Loucy (cell line): ENCODE data around the gene PROP1.

Source experiments
- H2AFZ ChIP-seq: fragments of 200-600 bp; sonication (generic); 2 replicates; pipeline ENCODE4 v1.6.0; 2016; ENCODE audit warnings: antibody characterized with exemption, mild to moderate bottlenecking, low read length, moderate library complexity
- H3F3A ChIP-seq: fragments of 200-600 bp; 2 replicates; pipeline ENCODE4 v1.6.0; 2016; ENCODE audit warnings: antibody characterized with exemption, low read depth, mild to moderate bottlenecking
- H3K27me3 ChIP-seq: fragments of 200-600 bp; sonication (generic); 2 replicates; pipeline ENCODE4 v1.6.1; 2014; ENCODE audit warnings: low read length, mild to moderate bottlenecking; ENCODE audit not compliant: insufficient read depth, poor library complexity, severe bottlenecking
- H3K36me3 ChIP-seq: fragments of 200-600 bp; sonication (generic); 2 replicates; pipeline ENCODE4 v1.6.1; 2016; ENCODE audit warnings: low read length; ENCODE audit not compliant: insufficient read depth
- H3K4me1 ChIP-seq: fragments of 200-600 bp; sonication (generic); 2 replicates; pipeline ENCODE4 v1.5.1; 2014; ENCODE audit warnings: low read length, mild to moderate bottlenecking; ENCODE audit not compliant: insufficient read depth, poor library complexity, severe bottlenecking
- H3K4me2 ChIP-seq: fragments of 200-600 bp; sonication (generic); 2 replicates; pipeline ENCODE4 v1.6.0; 2014; ENCODE audit warnings: antibody characterized with exemption, low read length, low read depth, mild to moderate bottlenecking; ENCODE audit not compliant: poor library complexity, severe bottlenecking
- H3K4me3 ChIP-seq: fragments of 200-600 bp; sonication (generic); 2 replicates; pipeline ENCODE4 v1.5.1; 2014; ENCODE audit warnings: low read length, mild to moderate bottlenecking, mixed read lengths; ENCODE audit not compliant: poor library complexity, severe bottlenecking
- H3K79me2 ChIP-seq: fragments of 200-600 bp; sonication (generic); 2 replicates; pipeline ENCODE4 v1.6.1; 2014; ENCODE audit warnings: low read length; ENCODE audit not compliant: insufficient read depth
- H3K9ac ChIP-seq: fragments of 200-600 bp; sonication (generic); 2 replicates; pipeline ENCODE4 v1.6.0; 2014; ENCODE audit warnings: mild to moderate bottlenecking, low read depth, low read length, moderate library complexity; ENCODE audit not compliant: poor library complexity, severe bottlenecking
- H3K9me2 ChIP-seq: fragments of 200-600 bp; sonication (generic); replicated peaks from 2 replicates; pipeline ENCODE4 v1.6.1; 2016; ENCODE audit warnings: low read depth, low read length, mixed read lengths
- H3K9me3 ChIP-seq: fragments of 200-600 bp; sonication (generic); 2 replicates; pipeline ENCODE4 v1.6.1; 2014; ENCODE audit warnings: mild to moderate bottlenecking, antibody characterized with exemption, low read length, low read depth; ENCODE audit not compliant: insufficient read depth
- H4K20me1 ChIP-seq: fragments of 200-600 bp; sonication (generic); 2 replicates; pipeline ENCODE4 v1.6.0; 2014; ENCODE audit warnings: antibody characterized with exemption, low read length, mild to moderate bottlenecking; ENCODE audit not compliant: insufficient read depth, poor library complexity, severe bottlenecking
- EZH2phosphoT487 ChIP-seq: fragments of 200-600 bp; IDR thresholded peaks from 2 replicates; pipeline ENCODE4 v1.6.1; 2018; ENCODE audit warnings: antibody characterized with exemption, mild to moderate bottlenecking, moderate library complexity, borderline replicate concordance
- TF ChIP-seq, protein P1 (sequence below): fragments of 200-600 bp; sonication (generic); conservative IDR thresholded peaks from 2 replicates; pipeline ENCODE4 v1.5.1; 2014; ENCODE audit warnings: mild to moderate bottlenecking, antibody characterized with exemption, low read length

The PROP1 gene

DNA sequence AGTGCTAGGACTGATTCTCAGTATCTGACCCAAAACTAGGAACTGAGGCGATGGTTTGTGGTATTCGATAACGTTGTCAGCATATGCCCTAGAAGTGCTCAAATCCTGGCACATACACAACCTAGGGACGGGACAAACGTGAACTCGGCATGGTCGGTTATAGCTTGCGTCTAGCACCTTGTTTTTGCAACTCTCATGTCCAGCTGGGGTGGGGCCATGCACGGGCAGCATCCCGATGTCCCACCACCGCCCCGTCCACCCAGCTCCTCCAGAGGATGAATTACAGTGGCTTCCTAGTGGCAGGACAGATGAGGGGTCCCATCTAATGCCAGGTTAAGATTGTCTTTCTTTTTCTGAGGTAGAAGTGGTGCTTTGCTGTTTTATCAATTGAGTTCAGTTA lies 31.6 kb downstream of the PROP1 start:
- Histone ChIP-seq H3K4me3 (no peak overlapping the region), H3K4me1 (no peaks in the 10 kb centered on the region), H3K36me3 (no peaks in the 10 kb centered on the region), H3F3A (no peaks in the 10 kb centered on the region), H3K9me2 (no peaks in the 10 kb centered on the region), H3K27me3 (no peaks in the 10 kb centered on the region), H3K9ac (no peak overlapping the region), H3K79me2 (no peaks in the 10 kb centered on the region), H4K20me1 (no peaks in the 10 kb centered on the region), H3K4me2 (no peak overlapping the region), H3K9me3 (no peaks in the 10 kb centered on the region), H2AFZ (no peak overlapping the region)
- TF ChIP-seq EZH2phosphoT487: no peak
- TF ChIP-seq, protein P1, sequence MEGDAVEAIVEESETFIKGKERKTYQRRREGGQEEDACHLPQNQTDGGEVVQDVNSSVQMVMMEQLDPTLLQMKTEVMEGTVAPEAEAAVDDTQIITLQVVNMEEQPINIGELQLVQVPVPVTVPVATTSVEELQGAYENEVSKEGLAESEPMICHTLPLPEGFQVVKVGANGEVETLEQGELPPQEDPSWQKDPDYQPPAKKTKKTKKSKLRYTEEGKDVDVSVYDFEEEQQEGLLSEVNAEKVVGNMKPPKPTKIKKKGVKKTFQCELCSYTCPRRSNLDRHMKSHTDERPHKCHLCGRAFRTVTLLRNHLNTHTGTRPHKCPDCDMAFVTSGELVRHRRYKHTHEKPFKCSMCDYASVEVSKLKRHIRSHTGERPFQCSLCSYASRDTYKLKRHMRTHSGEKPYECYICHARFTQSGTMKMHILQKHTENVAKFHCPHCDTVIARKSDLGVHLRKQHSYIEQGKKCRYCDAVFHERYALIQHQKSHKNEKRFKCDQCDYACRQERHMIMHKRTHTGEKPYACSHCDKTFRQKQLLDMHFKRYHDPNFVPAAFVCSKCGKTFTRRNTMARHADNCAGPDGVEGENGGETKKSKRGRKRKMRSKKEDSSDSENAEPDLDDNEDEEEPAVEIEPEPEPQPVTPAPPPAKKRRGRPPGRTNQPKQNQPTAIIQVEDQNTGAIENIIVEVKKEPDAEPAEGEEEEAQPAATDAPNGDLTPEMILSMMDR: no peak

DNA sequence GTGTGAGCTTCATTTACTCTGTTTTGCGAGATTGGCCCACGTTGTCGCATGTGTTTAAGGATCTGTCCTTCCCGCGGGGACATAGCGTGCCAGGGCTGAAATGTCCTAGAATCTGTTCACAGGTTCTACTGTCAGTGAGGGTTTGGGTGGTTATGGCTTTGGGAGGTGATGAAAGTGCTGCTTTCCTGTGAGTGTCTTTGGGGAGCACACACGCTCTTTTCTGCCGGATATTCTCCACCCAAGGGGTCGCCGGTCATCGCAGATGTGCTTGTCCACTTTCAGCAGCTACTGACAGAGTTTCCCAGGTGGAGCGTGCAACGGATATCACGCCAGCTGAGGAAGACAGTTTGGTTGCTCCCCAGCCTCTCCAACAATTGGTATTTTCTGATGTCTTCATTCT lies 32.1 kb downstream of the PROP1 start:
- H3K4me1 ChIP-seq: no peaks in the 10 kb centered on the region
- TF ChIP-seq EZH2phosphoT487: no peak
- TF ChIP-seq, protein P1: no peak
- H2AFZ ChIP-seq: no peak overlapping the region
- H3K4me3 ChIP-seq: no peak overlapping the region
- no peaks in the 10 kb centered on the region for H3K9me2 ChIP-seq
- no peaks in the 10 kb centered on the region for H3F3A ChIP-seq
- no peak overlapping the region for H3K4me2 ChIP-seq
- H3K79me2 ChIP-seq: no peaks in the 10 kb centered on the region
- no peaks in the 10 kb centered on the region for H4K20me1 ChIP-seq
- no peak overlapping the region for H3K9ac ChIP-seq
- H3K27me3 ChIP-seq: no peaks in the 10 kb centered on the region
- no peaks in the 10 kb centered on the region for H3K9me3 ChIP-seq
- H3K36me3 ChIP-seq: no peaks in the 10 kb centered on the region

GRCh38 chr5:177959315-177959714 lies 36.7 kb downstream of the PROP1 start:
- Histone ChIP-seq H3K36me3 (no peaks in the 10 kb centered on the region), H3K4me1 (no peaks in the 10 kb centered on the region), H3K4me3 (no peak overlapping the region), H4K20me1 (no peaks in the 10 kb centered on the region), H3K79me2 (no peaks in the 10 kb centered on the region), H3K9ac (no peak overlapping the region), H3K9me2 (no peaks in the 10 kb centered on the region), H3K4me2 (no peak overlapping the region), H2AFZ (no peak overlapping the region), H3K27me3 (no peaks in the 10 kb centered on the region), H3F3A (no peaks in the 10 kb centered on the region), H3K9me3 (no peaks in the 10 kb centered on the region)
- TF ChIP-seq, protein P1: no peak
- TF ChIP-seq EZH2phosphoT487: no peak
